Activated B cell treated with CpG ODN at 0.5 μM for 24 hours (primary cell): ENCODE measurements around the gene LARGE1. TPM values are rescaled to one million over a fixed set of nuclear protein-coding genes. Genes with fewer than 3 reads are reported as not detected.

Experiments used
- ATAC-seq: fragments of 200-7000 bp; cut with Tn5 transposase; one replicate; pipeline ENCODE4 v1.10.0; 2021; ENCODE audit warnings: low read depth, mild to moderate bottlenecking, moderate library complexity
- CTCF ChIA-PET: fragments of 350-600 bp; sonication (Branson Sonifier 250); formaldehyde crosslinking; loops from one replicate; lab custom pipeline; 2021; ENCODE audit warnings: antibody characterized with exemption; lab: Charles Lee
- POLR2A ChIA-PET: fragments of 350-600 bp; sonication (Branson Sonifier 250); formaldehyde crosslinking; loops from one replicate; lab custom pipeline; 2021; ENCODE audit warnings: antibody characterized with exemption; lab: Charles Lee
- DNase-seq: peaks from one replicate; pipeline ENCODE4 v3.0.0; 2022
- H3K27ac Mint-ChIP-seq: one replicate; pipeline ENCODE4 v1.8.0; 2020; ENCODE audit warnings: mixed read lengths
- H3K27me3 Mint-ChIP-seq: one replicate; pipeline ENCODE4 v1.8.0; 2021; ENCODE audit warnings: mixed read lengths
- H3K36me3 Mint-ChIP-seq: one replicate; pipeline ENCODE4 v1.8.0; 2021; ENCODE audit warnings: low read depth, mixed read lengths
- H3K4me1 Mint-ChIP-seq: one replicate; pipeline ENCODE4 v1.8.0; 2021; ENCODE audit warnings: mixed read lengths
- H3K4me3 Mint-ChIP-seq: one replicate; pipeline ENCODE4 v1.8.0; 2020; ENCODE audit warnings: mild to moderate bottlenecking, mixed read lengths
- H3K9me3 Mint-ChIP-seq: one replicate; pipeline ENCODE4 v1.8.0; 2020; ENCODE audit warnings: mixed read lengths
- CTCF ChIP-seq: fragments of 200-600 bp; IDR thresholded peaks from one replicate; pipeline ENCODE4 v1.8.0; 2022; ENCODE audit warnings: antibody characterized with exemption, mild to moderate bottlenecking
- intact Hi-C: fragments of 100-400 bp; cut with micrococcal nuclease; formaldehyde crosslinking; loops from one replicate; pipeline ENCODE4 v1.15.1; 2024
- total RNA-seq: library from RNA; stranded (reverse); gene quantifications from 2 replicates; pipeline ENCODE4 v1.2.3, GENCODE V29; 2022

The LARGE1 gene
- total RNA-seq, 1 donor from 2014 or later, result 22.2 TPM

GRCh38 chr22:33756508-33756949 lies 163.7 kb downstream of the LARGE1 start:
- ATAC-seq, result no peak
- no peak for DNase-seq
- Mint-ChIP-seq H3K4me1 (peaks cover 7% of the 10 kb centered on the region), H3K27ac (no peak overlapping the region), H3K27me3 (no peaks in the 10 kb centered on the region), H3K4me3 (no peak overlapping the region), H3K9me3 (no peaks in the 10 kb centered on the region), H3K36me3 (peaks cover 51% of the 10 kb centered on the region)
- ChIA-PET CTCF (no interaction called here), POLR2A (no interaction called here)
- intact Hi-C loops, result no loop called here
- no peak for TF ChIP-seq CTCF

- ChIA-PET POLR2A (no interaction called here), CTCF (interaction anchor here (0.6 kb wide), 1 partner anchor 280 kb away, joined by 3 read pairs; no protein-coding TSS in a partner anchor)
- TF ChIP-seq CTCF, result no peak
- intact Hi-C loops, result no loop called here
- Mint-ChIP-seq H3K9me3 (no peaks in the 10 kb centered on the region), H3K4me1 (peaks cover 27% of the 10 kb centered on the region), H3K27ac (no peak overlapping the region), H3K27me3 (no peaks in the 10 kb centered on the region), H3K4me3 (no peak overlapping the region), H3K36me3 (peaks cover 7% of the 10 kb centered on the region)
- no peak for DNase-seq
- ATAC-seq, result peak; percentile 40
These were observed 171.6 kb downstream of the LARGE1 start for GRCh38 chr22:33748714-33749113.

- no peak for DNase-seq
- CTCF ChIA-PET, result no interaction called here
- no peak for ATAC-seq
- Mint-ChIP-seq H3K9me3 (no peaks in the 10 kb centered on the region), H3K27ac (no peak overlapping the region), H3K4me3 (no peak overlapping the region), H3K36me3 (peaks cover 5% of the 10 kb centered on the region), H3K4me1 (peaks cover 37% of the 10 kb centered on the region), H3K27me3 (no peaks in the 10 kb centered on the region)
- intact Hi-C loops, result no loop called here
- TF ChIP-seq CTCF, result no peak
- POLR2A ChIA-PET, result interaction anchor here (0.7 kb wide), 1 partner anchor 20 kb away, joined by 7 read pairs; no protein-coding TSS in a partner anchor
These were observed 172.6 kb downstream of the LARGE1 start for GRCh38 chr22:33747576-33748180.

- no peak for TF ChIP-seq CTCF
- intact Hi-C loops, result no loop called here
- Mint-ChIP-seq H3K27ac (no peak overlapping the region), H3K36me3 (peaks cover 5% of the 10 kb centered on the region), H3K4me3 (no peak overlapping the region), H3K27me3 (no peaks in the 10 kb centered on the region), H3K9me3 (no peaks in the 10 kb centered on the region), H3K4me1 (peaks cover 40% of the 10 kb centered on the region)
- POLR2A ChIA-PET, result no interaction called here
- no peak for DNase-seq
- CTCF ChIA-PET, result no interaction called here
- no peak for ATAC-seq
These were observed 173.2 kb downstream of the LARGE1 start for GRCh38 chr22:33747029-33747428.

- ATAC-seq, result no peak
- DNase-seq, result no peak
- no peak for TF ChIP-seq CTCF
- Mint-ChIP-seq H3K27ac (no peak overlapping the region), H3K27me3 (no peaks in the 10 kb centered on the region), H3K9me3 (no peaks in the 10 kb centered on the region), H3K4me1 (peaks cover 46% of the 10 kb centered on the region), H3K36me3 (peaks cover 5% of the 10 kb centered on the region), H3K4me3 (no peak overlapping the region)
- intact Hi-C loops, result no loop called here
- ChIA-PET POLR2A (no interaction called here), CTCF (no interaction called here)
These were observed 173.8 kb downstream of the LARGE1 start for GRCh38 chr22:33746501-33746928.
